ENCODE data around the gene TLL1.

Gene TLL1

GRCh38 chr4:166021617-166022016 lies 148.6 kb downstream of the TLL1 start:
- ChIA-PET CTCF (no interaction called here), POLR2A (no interaction called here)
- H3K4me3 ChIP-seq (ENCODE audit: low read depth, low read length) = no peak overlapping the region
- no peak for DNase-seq (ENCODE audit: low read depth, low spot score)
- TF ChIP-seq CTCF (IDR thresholded peaks at IDR 0.05; ENCODE audit: insufficient read depth, low read length, missing control alignments) = no peak

GRCh38 chr4:166034965-166035364 lies 161.9 kb downstream of the TLL1 start:
- TF ChIP-seq CTCF (IDR thresholded peaks at IDR 0.05; ENCODE audit: insufficient read depth, low read length, missing control alignments) = no peak
- DNase-seq (ENCODE audit: low read depth, low spot score) = no peak
- ChIA-PET CTCF (no interaction called here), POLR2A (no interaction called here)
- H3K4me3 ChIP-seq (ENCODE audit: low read depth, low read length) = no peak overlapping the region

GRCh38 chr4:166039822-166040221 lies 166.8 kb downstream of the TLL1 start:
- ChIA-PET POLR2A (no interaction called here), CTCF (no interaction called here)

GRCh38 chr4:166042510-166043055 lies 169.5 kb downstream of the TLL1 start:
- DNase-seq (ENCODE audit: low read depth, low spot score) = no peak
- H3K4me3 ChIP-seq (ENCODE audit: low read depth, low read length) = no peak overlapping the region
- no peak for TF ChIP-seq CTCF (IDR thresholded peaks at IDR 0.05; ENCODE audit: insufficient read depth, low read length, missing control alignments)
- ChIA-PET CTCF (no interaction called here), POLR2A (no interaction called here)

More at GRCh38 chr4:166039822-166040221, 166.8 kb downstream of the TLL1 start:
- H3K4me3 ChIP-seq (ENCODE audit: low read depth, low read length) = no peak overlapping the region
- TF ChIP-seq CTCF (IDR thresholded peaks at IDR 0.05; ENCODE audit: insufficient read depth, low read length, missing control alignments) = no peak
- no peak for DNase-seq (ENCODE audit: low read depth, low spot score)

- DNase-seq (ENCODE audit: low read depth, low spot score) = no peak
- CTCF ChIA-PET = no interaction called here
- no peak overlapping the region for H3K4me3 ChIP-seq (ENCODE audit: low read depth, low read length)
- TF ChIP-seq CTCF (IDR thresholded peaks at IDR 0.05; ENCODE audit: insufficient read depth, low read length, missing control alignments) = no peak
- POLR2A ChIA-PET = no interaction called here
Observed at GRCh38 chr4:166043801-166044200, 170.8 kb downstream of the TLL1 start.

GRCh38 chr4:166044871-166045270 lies 171.8 kb downstream of the TLL1 start:
- POLR2A ChIA-PET = no interaction called here
- no peak for TF ChIP-seq CTCF (IDR thresholded peaks at IDR 0.05; ENCODE audit: insufficient read depth, low read length, missing control alignments)
- no peak overlapping the region for H3K4me3 ChIP-seq (ENCODE audit: low read depth, low read length)
- CTCF ChIA-PET = no interaction called here
- DNase-seq (ENCODE audit: low read depth, low spot score) = no peak
